ELF-1 (cell line): ENCODE results near the gene SLC22A23.

Experiments
- DNase-seq: peaks from one replicate; pipeline ENCODE4 v3.0.0-alpha.2; 2016; ENCODE audit warnings: low read depth, low spot score

Gene SLC22A23

DNA sequence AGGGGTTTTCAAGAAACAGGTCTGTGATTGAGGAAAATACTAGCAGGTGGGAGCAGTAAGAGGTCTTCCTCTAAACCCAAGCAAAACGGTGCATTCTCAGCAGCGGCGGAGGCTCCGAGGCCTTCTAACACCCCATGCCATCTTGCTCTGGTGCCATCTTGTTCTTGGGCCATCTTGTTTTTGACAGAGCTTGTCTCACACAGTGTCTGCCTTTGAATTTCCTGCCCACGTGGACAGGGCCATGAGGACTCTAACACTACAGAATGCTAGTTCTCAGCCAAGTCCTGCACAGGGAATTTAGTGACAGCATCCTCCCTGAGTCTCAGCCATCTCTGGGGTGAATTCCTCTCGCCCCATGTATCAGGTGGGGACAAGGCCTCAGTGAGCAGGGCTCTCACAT lies 121.7 kb downstream of the SLC22A23 start:
- DNase-seq = no peak

DNA sequence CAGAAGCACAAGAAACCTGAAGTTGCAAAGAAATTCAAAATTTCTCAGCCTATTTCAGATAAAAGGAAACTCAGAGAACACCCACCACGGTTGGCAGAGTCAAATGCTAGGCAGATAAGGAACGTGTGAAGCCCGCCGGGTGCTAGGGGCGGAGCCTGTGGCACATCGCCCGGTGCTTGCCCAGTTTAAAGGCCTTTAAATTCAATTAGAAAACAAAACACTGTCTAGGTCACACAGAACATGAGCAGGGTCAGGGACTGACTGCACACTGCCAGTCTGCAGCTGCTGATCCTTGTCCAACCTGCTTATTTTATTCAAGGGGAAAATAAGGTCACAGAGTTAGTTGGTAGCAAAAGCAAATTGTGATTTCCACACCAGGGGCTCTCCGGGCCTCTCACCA lies 122.3 kb downstream of the SLC22A23 start:
- no peak for DNase-seq

DNA sequence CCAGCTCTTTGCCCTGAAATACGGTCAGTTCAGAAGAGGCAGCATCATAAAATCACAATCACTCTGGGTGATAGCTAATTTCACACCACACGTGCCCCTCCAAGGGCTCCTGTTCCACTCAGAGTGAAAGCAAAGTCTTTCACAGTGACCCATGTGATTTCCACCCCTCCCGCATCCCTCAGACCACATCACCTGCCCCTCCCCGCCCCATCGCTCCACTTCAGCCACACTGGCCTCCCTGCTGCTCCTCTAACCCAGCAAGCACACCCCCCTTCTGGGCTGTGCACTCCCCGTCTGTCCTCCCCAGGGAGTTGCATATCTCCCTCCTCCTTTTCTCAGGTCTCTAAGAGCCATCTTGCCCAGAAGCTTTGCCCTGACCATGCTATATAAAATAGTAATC lies 123.6 kb downstream of the SLC22A23 start:
- no peak for DNase-seq

DNA sequence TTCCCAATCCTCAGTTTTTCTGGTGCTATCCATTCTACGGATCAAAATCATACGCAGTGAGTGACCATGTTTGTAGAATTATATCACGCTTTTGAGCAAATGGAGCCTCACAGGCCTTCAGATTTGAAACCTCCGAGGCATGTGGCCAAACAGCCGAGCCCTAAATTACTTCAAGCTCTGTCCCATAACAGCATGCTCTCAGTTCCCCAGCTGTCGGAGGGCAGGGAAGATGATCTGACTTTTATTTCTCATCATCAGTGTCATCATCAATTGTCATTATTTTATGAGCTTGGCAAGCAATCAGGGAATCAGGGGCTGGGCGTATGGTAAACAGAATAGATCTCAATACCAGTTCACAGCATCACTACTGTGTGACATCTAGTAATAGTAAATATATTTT lies 124.9 kb downstream of the SLC22A23 start:
- no peak for DNase-seq

DNA sequence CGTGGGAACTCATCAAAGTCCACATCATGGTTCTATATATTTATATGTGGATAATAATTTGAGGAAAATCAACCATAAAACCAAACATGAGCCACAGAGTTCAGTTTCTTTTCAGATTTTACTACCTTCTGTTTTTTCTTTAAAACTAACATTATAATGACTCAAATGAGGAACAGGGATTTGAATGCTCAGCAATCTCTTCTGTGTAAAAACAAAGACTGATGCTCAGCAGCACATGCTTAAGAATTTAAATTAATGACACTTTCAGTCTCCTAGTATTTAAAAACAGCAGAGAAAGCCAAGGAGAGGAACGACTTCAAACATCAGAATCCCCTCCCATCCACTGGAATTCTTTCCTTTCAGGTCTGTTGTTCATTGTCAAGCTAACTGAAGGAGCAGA lies 125.4 kb downstream of the SLC22A23 start:
- DNase-seq = no peak

DNA sequence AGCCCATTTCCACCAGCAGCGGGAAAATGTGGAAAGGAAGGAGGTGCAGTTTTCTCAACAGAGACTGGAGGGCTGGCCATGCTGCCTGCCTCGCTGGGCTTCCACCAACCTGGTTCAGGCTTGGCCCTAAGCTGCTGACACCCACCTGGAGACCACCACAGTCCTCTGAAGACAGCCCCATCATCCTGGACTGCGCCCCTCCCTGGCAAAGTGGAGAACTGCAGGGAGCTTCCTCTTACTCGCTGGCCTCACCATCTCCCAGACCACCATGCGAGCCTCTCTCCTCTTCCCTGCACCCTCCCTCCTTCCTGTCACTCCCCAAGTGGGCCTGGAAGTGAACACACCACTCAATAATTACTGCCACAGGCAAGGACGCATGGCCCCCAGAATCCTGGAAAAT lies 126.7 kb downstream of the SLC22A23 start:
- peak; percentile 40 for DNase-seq

DNA sequence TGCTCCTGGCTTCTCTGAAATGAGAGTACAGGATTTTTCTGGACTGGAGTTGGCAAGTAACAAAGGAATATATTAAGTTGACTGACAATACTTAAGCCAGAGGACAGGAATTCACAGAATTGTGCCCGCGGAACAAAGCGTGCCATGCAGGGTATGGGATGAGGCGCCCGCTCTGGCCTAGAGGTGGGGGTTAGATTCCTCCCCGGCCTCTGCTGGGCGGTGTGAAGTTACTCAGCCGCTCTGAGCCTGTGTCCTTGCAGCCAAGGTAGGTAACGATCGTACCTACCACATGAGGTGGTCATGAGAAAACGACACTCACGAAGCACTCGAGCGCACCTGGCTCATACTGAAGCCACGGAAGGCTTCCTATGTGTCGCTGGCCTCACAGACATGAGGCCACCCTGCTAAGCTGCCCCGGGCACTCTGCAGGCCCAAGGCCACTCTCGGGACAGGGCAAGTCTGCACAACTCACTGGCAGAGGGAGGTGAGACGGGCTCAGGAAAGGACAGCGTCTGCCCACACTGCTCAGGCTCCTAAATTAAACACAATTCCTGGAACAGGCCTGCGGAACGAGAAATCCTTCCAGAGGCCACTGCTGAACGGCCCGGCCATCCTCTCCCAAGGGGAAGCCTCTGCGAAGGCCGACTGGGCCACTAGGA lies 127.3 kb downstream of the SLC22A23 start:
- no peak for DNase-seq

DNA sequence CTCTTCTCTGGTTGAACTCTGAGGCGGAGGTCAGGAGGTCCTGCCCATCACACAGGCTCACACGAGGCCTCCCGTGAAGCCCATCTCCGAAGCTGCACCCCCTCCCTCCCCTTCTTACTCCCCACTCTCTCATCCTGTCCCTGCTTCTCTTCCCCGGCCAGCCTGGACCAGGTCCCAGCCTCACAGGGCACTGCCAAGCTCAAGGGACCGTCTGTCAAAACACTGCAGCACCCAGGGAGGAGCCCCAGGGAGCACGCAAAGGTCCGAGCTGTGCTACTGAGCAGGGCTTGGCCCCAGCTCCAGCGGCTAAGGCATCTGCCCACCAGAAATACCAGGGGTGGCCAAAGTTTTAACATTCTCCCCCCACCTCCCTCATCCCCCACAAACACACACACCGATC lies 128.1 kb downstream of the SLC22A23 start:
- no peak for DNase-seq

DNA sequence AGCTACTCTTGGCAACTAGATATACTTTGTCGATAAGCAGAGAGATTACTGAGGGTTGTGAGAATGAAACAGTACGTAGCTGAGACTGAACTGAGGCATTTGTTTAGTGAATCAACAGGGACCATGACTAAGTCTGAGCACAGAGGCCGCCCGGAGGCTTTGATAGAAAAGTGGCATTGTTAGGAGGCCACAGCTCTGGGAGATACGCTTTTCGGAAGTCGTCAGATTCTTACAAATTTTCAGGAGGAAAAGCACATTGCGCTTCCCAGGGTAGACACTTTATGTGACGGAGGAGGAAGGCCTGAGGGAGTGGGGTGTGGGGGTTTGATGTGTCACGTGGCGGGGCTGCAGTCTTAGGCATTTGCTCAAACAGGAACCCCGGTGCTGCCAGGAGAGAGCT lies 128.7 kb downstream of the SLC22A23 start:
- DNase-seq = no peak

DNA sequence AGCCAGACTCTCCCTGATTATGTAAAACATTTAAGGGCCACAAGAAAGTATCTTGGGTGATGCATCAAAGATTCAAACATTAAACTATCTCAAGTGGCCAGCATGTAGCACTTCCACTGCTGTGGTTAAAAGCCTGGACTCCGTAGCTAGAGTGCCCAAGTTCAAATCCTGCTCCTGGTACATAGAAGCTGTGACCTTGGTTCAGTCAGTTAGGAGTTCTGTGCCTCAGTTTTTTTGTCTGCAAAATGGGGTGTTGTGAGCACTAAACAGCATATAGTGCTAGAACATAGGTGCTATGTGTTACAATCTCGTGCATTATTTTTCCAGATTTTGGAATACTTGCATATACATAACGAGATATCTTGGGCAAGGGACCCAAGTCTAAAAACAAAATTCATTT lies 129.4 kb downstream of the SLC22A23 start:
- no peak for DNase-seq

DNA sequence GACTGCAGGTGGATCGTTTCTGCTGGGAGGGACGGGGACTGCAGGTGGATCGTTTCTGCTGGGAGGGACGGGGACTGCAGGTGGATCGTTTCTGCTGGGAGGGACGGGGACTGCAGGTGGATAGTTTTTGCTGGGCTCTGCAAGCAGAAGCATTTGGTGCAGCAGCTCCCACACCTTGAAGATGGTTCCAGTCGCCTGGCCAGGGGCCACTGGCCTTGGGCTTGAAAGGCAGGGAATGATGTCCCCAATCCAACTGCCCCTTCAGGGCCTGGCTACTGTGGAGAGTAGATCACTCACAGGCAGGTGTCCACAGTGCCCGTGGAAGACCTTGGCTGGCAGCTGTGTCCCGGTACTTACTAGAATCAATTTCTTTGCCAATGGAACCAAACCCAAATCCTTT lies 129.9 kb downstream of the SLC22A23 start:
- no peak for DNase-seq

DNA sequence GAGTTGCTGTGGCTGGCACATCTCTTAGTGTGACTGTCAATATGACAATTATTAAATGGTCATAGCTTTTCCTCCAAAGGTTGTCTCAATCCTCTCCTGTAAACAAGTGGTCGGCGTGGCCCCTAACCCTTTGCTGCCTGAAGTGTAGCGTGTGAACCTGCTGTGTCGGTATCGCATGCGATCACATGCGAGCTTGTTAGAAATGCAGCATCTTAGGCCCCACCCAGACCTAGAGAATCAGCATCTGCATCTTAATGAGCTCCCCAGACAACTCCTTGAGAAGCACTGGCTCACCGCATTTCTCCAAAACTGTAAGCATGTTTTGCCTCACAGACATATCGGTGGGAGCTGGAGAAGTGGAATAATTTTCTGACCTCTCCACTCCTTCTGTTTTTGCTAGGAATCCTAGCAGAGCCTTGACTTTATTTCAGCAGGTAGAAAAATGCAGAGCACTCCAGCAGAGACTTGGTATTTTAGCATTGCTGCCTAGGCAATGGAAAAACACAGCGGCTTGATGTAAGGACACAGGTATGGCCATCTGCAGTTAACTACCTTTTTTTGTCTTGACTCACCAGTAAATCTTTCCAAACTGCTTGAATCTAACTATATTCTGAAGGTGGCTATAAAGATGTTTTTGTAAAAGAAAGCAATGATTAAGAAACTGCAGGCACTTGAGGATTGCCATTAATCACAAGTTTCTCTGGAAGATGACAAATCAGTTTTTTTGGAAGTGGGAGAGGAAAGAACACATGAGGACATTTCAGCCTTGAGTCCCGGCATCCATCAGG lies 130.5 kb downstream of the SLC22A23 start:
- no peak for DNase-seq

DNA sequence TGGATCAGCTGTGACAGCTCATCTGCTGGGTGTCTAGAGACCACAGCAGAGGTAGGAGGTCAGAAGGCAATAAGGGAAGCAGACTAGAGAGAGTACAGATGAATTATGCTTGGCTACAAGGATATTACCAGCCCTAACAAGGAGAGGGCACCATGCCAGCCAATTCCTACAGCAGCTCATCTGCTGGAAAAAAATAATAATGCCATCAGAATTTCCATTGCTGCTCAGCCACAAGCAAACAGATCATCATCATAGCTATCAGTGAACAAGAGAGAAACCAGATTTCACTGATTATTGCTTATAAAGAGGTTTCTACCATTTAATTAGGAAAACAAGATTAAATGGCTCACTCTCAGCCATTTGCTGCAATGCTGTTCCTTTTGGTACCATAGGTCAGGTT lies 131.6 kb downstream of the SLC22A23 start:
- DNase-seq = no peak

DNA sequence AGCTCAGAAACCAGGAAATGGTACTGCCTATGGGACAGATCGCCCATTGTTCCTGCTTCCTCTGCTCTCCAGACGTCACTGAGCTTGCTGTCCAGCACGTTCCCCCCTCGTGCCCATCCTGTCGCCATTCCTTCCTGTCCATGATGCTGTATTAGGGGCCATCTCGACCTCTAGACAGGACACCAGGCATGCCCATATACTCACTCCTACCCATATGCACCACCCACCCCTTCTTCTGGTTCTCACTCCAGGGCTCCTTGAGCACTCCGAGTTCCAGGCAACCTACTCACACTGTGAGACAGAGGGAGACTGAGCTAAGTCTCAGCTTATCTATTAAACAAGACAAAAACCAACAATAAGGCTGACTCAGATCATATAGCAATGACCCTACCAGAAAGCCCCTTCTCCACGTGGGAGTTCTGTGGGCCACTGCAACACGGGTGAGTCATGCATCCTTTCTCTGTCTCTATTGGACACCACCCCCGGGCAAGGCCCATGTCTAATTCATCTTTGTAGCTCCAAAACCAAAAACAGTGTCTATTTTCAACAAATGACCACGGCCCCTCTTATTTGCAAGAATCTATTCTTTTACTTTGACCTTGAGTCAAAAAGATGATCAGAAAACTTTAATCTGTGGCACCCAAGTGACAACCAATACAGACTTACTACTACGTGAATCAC lies 132.4 kb downstream of the SLC22A23 start:
- no peak for DNase-seq

DNA sequence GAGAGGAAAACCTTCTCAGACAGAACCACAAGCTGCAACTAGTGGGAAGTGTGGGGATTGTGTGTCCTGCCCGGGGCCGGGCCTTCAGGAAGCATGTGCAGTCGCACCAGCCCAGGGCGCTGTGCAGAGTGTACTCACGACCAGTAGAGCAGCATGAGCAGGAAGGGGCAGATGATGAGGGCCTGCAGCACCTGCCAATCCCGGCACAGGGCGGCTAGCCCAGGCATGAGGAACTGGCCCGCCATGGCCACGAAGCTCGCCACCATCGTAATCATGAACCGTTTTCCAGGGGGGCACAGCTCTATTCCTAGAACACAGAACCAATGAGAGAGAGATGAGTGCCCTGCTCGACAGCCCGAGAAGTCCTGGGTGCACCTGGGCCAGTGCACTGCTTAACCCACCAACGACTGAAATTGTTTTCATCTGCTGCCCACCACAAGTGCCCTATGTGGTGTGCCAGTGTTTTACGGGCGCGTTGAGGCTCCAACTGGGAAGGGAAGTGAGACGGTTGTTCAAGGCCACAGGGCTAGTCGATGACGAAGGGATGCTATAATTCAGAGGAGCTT lies 133.1 kb downstream of the SLC22A23 start:
- DNase-seq = no peak

DNA sequence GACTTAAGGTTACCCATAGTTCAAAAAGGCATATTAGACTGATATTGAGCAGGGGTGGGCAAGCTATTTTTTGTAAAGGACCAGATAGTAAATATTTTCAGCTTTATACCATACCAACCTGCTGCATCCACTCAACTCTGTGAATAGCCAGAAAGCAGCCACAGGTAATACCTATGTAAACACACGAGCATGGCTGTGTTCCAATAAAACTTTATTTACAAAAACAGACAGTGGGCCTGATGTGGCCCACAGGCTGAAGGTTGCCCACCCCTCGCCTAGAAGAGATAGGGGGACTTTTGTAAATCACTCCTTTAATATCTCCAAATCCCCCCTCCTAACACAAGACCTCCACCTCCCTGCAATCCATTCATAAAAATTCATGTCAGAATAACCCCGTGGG lies 133.7 kb downstream of the SLC22A23 start:
- DNase-seq = no peak

DNA sequence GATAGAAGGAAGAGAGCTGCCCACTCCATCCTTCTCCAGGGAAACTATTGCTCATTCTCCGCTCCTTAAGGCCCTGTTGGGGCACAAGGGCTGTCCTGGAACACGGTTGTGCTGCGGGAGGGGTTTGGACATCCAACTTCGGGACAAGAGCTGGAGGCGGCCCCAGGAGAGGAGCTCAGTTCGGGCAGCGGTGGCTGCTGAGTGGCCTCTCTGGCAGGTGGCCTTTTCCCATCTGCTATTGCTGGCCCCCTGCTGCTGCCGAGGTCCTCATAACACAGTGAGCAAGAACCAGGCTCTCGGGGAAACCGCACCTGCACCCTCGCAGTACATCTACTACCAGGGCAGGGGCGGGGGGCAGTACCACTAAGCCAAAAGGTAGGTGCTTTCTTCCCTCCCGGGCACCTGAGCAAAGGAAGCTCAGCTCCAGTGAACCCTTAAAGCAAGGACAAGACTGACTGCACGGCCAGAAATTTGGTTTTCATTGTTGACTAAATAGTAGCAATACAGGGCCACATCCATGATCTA lies 134.4 kb downstream of the SLC22A23 start:
- no peak for DNase-seq

DNA sequence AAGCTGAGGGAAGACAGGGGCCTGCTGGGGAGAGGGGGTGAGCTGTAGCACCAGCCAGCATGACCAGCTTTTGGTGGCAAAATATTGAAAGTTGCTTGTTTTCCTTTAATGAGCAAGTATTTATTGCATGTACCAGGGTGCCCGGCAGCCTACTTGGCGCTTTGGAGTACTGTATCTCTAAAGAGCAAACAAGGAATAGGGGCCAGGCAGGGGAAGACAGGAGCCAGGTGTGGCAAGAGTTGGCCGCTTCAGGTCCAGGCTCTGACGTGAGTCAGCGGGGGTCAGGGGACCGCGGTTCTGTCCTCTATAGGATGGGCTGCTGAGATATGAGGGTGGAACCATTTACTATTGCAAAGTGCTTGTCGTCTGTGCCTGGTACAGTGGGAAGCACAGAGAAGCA lies 135.0 kb downstream of the SLC22A23 start:
- DNase-seq = no peak

DNA sequence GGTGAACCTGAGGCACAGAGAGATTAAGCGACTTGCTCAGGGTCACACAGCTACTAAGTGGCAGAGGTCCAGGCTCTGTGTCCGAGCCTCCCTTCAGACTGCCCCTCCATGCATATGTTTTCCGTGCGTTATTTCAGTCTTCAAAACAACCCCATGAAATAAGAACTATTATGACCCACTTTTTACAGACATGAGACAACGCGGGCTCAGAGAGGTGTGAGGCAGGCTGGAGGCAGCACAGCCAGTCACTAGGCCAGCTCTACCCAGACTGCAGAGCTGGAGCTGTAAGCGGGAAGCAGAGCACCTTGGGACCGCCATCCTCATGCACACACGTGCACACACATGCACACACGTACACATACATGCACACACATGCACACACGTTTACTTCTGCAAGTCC lies 135.8 kb downstream of the SLC22A23 start:
- no peak for DNase-seq

DNA sequence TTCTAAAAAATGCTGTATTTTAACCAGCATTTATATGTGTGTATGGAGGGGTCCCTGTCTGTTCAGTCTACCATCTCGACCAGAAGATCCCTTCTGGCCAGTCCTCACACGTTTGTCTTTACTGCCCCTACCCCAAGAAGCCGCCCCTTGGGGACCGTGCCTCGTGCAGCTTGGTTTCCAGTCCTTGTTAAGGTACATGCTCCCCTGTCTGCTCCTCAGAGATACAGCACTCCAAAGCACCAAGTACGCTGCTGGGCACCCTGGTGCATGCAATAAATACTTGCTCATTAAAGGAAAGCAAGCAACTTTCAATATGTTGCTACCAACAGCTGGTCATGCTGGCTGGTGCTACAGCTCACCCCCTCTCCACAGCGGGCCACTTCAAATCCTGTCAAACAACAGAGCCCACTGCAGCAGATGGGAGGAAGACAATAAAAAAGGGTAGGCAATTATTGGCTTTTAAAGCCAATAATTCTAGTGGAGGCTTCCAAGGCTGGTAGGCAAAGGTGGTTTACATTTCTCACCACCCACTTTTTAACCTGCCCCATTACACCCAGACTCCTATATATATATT lies 136.5 kb downstream of the SLC22A23 start:
- DNase-seq = no peak

DNA sequence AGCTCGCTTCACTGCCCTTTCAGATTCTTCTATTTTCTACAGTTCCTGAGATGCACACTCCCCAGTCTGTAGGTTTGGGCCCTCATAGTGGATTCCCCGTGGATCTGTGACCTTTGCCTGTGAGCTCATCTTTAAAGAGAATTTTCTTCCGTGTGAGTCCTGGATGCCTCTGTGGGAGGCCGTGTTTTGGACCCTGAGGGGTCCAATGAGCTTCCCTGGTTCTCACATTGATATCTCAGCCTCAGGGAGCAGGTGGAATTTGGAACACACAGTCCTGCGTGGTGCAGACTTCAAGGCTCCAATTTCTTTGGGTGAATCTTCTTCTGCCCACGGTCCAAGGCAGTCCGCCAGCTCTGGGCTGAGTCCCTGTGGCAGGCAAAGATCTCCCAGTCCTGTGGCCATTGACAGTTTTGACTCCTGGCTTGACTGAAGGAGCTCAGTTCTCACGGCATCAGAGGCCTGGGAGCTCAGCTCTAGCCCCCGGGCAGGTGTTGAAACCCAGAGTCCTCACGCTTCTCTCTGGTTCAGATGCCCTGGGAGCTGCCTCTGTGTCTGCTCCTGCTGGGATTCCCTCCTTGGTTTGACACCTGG lies 137.1 kb downstream of the SLC22A23 start:
- DNase-seq = no peak
